Pancreas (tissue), 10 donors: ENCODE results near the gene CNTRL. TPM values are rescaled to one million over a fixed set of nuclear protein-coding genes. Genes with fewer than 3 reads are reported as not detected.
"Not testable (repeated sequence)": the region's sequence is repeated elsewhere in the genome, so short reads cannot be mapped to it uniquely, and the experiment has no call there.

Source experiments
- ATAC-seq, 4 donors: fragments of 200-7000 bp; cut with Tn5 transposase; one replicate each; pipeline versions ENCODE4 v1.8.0 to v1.9.1; 2020; ENCODE audit warnings: mild to moderate bottlenecking in 4 of 4, moderate library complexity in 4 of 4
- DNase-seq, 6 donors: peaks; one replicate each; pipeline ENCODE4 v3.0.0-alpha.2; 2020
- FAIRE-seq: peaks from 2 replicates; lab custom pipeline; 2012; peaks lifted over from hg19 to GRCh38; lab: Jason Lieb, UNC
- H3K27ac ChIP-seq, 4 donors: fragments of 200-600 bp; sonication (generic); 1 replicate in 3 of 4; 2 replicates in 1 of 4; pipeline versions ENCODE4 v1.5.0 to v1.8.0; 2020
- H3K27me3 ChIP-seq, 4 donors: fragments of 200-600 bp; one replicate each; pipeline ENCODE4 v1.8.0; 2021
- H3K36me3 ChIP-seq, 3 donors: fragments of 200-600 bp; sonication (generic) in 1 of 3; one replicate each; pipeline versions ENCODE4 v1.5.0 to v1.8.0; 2020 to 2021
- H3K4me1 ChIP-seq, 3 donors: fragments of 200-600 bp; one replicate each; pipeline ENCODE4 v1.8.0; 2021
- H3K4me3 ChIP-seq, 4 donors: fragments of 200-600 bp; sonication (generic) in 2 of 4; one replicate each; pipeline versions ENCODE4 v1.5.0 to v1.8.0; 2020 to 2021
- H3K9me3 ChIP-seq, 4 donors: fragments of 200-600 bp; one replicate each; pipeline ENCODE4 v1.8.0; 2021
- WGBS, 2 donors: extraction: QIAGEN DNeasy Blood & Tissue Kit; methylation state at CpG; one replicate each; pipeline ENCODE4 v1.1.7; 2013; 5-methylcytosine and 5-hydroxymethylcytosine counted together
- intact Hi-C, 3 donors: fragments of 100-400 bp; cut with DNase I; formaldehyde crosslinking; loops; one replicate each; pipeline versions ENCODE4 v1.11.1 to v1.14.2; 2022
- polyA plus RNA-seq, 2 donors: library from polyadenylated mRNA; stranded (reverse); fragments of 200-250 nt; gene quantifications; one replicate each; pipeline ENCODE4 v1.2.3, GENCODE V29; 2013
- total RNA-seq, 6 donors: library from RNA; stranded (reverse); fragmentation: NEBNext Ultra II Directional in 4 of 6; extraction: Animal tissue kit (Norgen Biotek cat#: 25700) in 4 of 6; gene quantifications; one replicate each; pipeline versions ENCODE4 v1.2.1 to v1.2.4, GENCODE V29; 2021 to 2023
- TF ChIP-seq, protein P1 (sequence below), 4 donors: fragments of 200-600 bp; sonication (generic) in 3 of 4; IDR thresholded peaks; one replicate each; pipeline versions ENCODE4 v1.5.0 to v1.8.0; 2021; ENCODE audit warnings: antibody characterized with exemption in 4 of 4
- donor health status: healthy with polysubstance abuse.
- donor health status: DM: no; HTN: no; CAD: no; lungs with moderate emphysema.
- donor health status: DM: no; HTN: no; CAD: no.
- donor health status: control.
- donor health status: control.
- donor health status: Bipolar disorder and iron deficiency.
- donor health status: DM: yes; HTN: yes; CAD: no.
- donor health status: DM: no; HTN: no; CAD: no.
- donor health status: DM: no; HTN: no; CAD: no.
- donor health status: DM: yes; HTN: yes; CAD: no.

The CNTRL gene
- total and polyA plus RNA-seq, 8 donors = 5.0 to 12.1 (median 6.5) TPM

DNA sequence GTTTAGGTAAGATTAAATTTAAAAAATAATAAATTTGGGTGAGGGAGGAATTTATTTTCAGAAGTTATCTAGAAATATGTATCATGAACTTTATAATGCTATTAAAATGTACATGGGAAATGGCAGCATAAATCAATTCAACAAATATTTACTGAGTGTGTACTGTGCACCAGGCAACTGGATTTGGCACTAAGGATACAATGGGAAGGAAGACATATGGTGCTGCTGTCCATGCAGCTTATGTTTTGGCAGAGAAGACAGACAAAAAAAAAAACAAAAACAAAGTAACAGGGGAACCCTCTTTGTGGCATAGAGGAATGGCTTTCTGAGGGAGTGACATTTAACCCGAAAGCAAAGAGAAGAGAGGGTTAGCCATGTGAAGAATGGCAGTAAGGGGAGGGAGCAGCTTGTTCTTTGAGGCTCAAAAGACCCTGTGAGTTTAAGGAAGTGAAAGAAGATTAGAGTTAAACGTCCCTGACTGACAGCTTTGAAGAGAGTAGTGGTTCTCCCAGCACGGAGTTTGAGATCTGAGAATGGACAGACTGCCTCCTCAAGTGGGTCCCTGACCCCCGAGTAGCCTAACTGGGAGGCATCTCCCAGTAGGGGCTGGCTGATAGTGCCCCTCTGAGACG is 23.9 kb downstream of the CNTRL start:
- no peak overlapping the region for H3K27ac ChIP-seq
- no peaks in the 10 kb centered on the region for H3K36me3 ChIP-seq
- intact Hi-C loops = no loop called here
- DNase-seq (no peak), FAIRE-seq (no peak), ATAC-seq (peak; percentile 80 to 88 (median 82))
- no peaks in the 10 kb centered on the region for H3K9me3 ChIP-seq
- TF ChIP-seq, protein P1, sequence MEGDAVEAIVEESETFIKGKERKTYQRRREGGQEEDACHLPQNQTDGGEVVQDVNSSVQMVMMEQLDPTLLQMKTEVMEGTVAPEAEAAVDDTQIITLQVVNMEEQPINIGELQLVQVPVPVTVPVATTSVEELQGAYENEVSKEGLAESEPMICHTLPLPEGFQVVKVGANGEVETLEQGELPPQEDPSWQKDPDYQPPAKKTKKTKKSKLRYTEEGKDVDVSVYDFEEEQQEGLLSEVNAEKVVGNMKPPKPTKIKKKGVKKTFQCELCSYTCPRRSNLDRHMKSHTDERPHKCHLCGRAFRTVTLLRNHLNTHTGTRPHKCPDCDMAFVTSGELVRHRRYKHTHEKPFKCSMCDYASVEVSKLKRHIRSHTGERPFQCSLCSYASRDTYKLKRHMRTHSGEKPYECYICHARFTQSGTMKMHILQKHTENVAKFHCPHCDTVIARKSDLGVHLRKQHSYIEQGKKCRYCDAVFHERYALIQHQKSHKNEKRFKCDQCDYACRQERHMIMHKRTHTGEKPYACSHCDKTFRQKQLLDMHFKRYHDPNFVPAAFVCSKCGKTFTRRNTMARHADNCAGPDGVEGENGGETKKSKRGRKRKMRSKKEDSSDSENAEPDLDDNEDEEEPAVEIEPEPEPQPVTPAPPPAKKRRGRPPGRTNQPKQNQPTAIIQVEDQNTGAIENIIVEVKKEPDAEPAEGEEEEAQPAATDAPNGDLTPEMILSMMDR (IDR thresholded peaks at IDR 0.05) = no peak
- H3K4me3 ChIP-seq = no peak overlapping the region
- H3K4me1 ChIP-seq = peaks cover 0 to 5% (median 0%) of the 10 kb centered on the region in 3 donors
- WGBS, 2 donors = 63 to 78% methylated on average over 5 of the region's 5 CpGs
- H3K27me3 ChIP-seq = no peaks in the 10 kb centered on the region

DNA sequence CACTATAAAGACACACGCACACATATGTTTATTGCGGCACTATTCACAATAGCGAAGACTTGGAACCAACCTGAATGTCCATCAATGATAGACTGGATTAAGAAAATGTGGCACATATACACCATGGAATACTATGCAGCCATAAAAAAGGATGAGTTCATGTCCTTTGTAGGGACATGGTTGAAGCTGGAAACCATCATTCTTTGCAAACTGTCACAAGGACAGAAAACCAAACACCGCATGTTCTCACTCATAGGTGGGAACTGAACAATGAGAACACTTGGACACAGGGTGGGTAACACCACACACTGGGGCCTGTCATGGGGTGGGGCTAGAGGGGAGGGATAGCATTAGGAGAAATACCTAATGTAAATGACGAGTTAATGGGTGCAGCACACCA is 29.3 kb downstream of the CNTRL start:
- 95 to 99% methylated on average over 5 of the region's 5 CpGs for WGBS, 2 donors
- ATAC-seq, H3K4me1 ChIP-seq, H3K4me3 ChIP-seq, intact Hi-C loops, H3K27ac ChIP-seq, DNase-seq, FAIRE-seq, H3K36me3 ChIP-seq, H3K9me3 ChIP-seq, H3K27me3 ChIP-seq: not testable (repeated sequence)

DNA sequence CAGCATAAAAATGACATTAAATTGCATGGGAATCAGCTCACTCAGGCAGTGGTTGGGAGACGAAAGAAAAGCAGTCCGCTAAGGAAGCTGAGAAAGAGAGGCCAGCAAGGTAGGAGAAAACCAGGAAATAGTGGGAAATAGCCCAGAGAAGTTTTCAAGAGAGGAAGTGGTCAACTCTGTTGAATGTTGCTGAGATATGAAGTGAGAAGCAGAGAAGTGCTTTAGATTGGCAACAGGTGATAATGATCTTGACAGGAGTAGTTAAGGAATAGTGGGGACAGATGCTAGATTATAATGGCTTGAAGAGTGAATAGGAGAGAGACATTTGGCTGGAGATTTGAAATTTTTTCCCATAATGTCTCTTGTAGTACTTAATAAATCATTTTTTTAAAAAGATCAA is 30.8 kb downstream of the CNTRL start:
- DNase-seq = no peak
- H3K27ac ChIP-seq = no peak overlapping the region
- no peaks in the 10 kb centered on the region for H3K36me3 ChIP-seq
- no peaks in the 10 kb centered on the region for H3K9me3 ChIP-seq
- intact Hi-C loops = no loop called here
- no peak for ATAC-seq
- H3K27me3 ChIP-seq = no peaks in the 10 kb centered on the region
- no peaks in the 10 kb centered on the region for H3K4me1 ChIP-seq
- TF ChIP-seq, protein P1 (IDR thresholded peaks at IDR 0.05) = no peak
- 89 to 95% methylated on average over 2 of the region's 2 CpGs for WGBS, 2 donors
- no peak overlapping the region for H3K4me3 ChIP-seq
- no peak for FAIRE-seq

DNA sequence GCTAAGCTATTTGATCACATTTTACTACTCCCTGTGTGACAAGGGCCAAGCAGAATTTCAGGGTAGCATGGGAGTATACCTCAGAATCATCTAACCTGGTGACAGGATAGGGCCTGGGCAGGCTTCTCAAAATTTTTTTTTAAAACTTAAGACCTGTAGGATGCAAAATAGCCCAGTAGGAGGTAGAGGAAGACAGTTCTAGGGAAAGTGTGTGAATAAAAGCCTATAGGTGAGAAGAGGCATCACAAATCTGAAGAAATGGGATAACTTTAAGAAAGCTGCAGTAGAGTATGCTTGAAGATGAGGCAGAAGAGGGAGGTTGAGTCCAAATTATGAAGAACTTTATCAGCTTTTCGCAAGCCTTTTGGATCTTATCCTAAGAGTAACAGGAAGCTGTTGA is 32.3 kb downstream of the CNTRL start:
- Histone ChIP-seq H3K27me3 (no peaks in the 10 kb centered on the region), H3K36me3 (no peaks in the 10 kb centered on the region), H3K4me1 (no peaks in the 10 kb centered on the region), H3K9me3 (no peaks in the 10 kb centered on the region), H3K4me3 (no peak overlapping the region), H3K27ac (no peak overlapping the region)
- 77 to 86% methylated on average over 1 of the region's 1 CpG for WGBS, 2 donors
- ATAC-seq = no peak
- FAIRE-seq = no peak
- no peak for DNase-seq
- TF ChIP-seq, protein P1 (IDR thresholded peaks at IDR 0.05) = no peak
- intact Hi-C loops = no loop called here

DNA sequence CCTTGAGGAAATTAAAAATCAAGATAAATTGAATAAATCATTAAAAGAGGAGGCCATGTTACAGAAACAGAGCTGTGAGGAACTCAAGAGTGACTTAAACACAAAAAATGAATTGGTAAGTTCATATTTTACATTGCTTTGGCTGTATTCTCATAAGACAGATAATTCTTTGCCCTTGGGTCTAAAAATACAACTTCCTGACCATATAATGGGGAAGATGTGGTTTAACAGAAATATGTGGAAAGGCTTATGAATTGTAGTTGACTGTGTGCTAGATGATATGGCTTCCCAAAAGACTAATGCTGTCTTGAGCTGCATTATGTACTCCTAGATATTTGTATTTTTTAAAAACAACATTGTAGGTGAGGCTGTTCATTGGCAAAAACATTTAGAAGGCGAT is 33.1 kb downstream of the CNTRL start:
- WGBS, 2 donors = 84 to 89% methylated on average over 1 of the region's 1 CpG
- TF ChIP-seq, protein P1 (IDR thresholded peaks at IDR 0.05) = no peak
- Histone ChIP-seq H3K27ac (no peak overlapping the region), H3K36me3 (no peaks in the 10 kb centered on the region), H3K9me3 (no peaks in the 10 kb centered on the region), H3K4me1 (no peaks in the 10 kb centered on the region), H3K27me3 (no peaks in the 10 kb centered on the region), H3K4me3 (no peak overlapping the region)
- FAIRE-seq (no peak), DNase-seq (no peak), ATAC-seq (no peak)
- intact Hi-C loops = no loop called here
